ENCODE data around the gene FOXP4.

FOXP4 gene

DNA sequence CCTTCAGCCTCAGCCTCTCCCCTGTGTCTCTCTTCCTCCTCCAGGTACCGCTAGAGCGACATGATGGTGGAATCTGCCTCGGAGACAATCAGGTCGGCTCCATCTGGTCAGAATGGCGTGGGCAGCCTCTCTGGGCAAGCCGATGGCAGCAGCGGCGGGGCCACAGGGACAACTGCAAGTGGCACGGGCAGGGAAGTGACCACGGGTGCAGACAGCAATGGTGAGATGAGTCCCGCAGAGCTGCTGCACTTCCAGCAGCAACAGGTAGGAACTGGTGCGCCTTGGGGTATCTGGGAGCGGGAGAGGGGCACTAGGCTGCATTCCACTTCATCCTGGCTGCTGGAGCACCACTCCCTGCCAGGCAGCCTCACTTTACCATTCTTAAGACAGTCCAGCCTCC lies 19.5 kb downstream of the FOXP4 start:
- DNase-seq (ENCODE audit: low spot score): no peak

DNA sequence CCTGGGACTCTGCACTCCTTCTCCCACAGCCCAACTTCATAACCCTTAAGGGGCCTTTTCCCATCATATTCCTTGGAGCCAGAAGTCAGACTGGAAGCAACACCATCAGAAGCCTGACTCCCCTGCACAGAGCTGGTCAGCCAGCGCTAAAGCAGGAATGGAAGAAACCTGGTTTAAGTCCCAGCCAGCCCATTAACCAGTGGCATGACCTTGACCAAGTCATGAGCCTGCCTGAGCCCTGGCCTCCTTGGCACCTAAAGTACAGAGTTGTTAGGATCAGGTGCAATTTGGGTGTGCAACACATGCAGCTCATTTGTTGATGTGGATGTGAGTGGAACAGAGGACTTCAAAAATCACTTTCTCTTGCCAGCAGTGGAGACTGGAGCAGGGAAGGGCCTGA lies 20.8 kb downstream of the FOXP4 start:
- DNase-seq (ENCODE audit: low spot score): no peak

DNA sequence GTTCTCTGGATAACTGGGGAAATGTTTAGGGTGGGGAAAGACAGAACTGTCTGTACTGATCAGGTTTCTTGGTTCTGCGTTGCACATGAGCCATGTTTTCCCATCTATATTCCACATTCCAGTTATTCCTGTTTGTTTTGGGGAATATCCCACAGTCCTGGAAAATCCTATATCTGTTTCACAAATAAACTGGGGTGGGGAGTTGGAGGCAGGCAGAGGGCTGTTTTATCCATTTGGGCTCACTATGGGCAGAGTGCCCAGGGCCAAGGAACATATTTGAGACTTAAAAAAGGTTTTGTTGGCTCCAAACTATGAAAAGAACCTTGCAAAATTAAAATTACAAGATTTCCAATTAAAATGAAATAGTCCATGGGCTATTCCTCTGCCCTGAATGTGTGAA lies 21.5 kb downstream of the FOXP4 start:
- no peak for DNase-seq (ENCODE audit: low spot score)

DNA sequence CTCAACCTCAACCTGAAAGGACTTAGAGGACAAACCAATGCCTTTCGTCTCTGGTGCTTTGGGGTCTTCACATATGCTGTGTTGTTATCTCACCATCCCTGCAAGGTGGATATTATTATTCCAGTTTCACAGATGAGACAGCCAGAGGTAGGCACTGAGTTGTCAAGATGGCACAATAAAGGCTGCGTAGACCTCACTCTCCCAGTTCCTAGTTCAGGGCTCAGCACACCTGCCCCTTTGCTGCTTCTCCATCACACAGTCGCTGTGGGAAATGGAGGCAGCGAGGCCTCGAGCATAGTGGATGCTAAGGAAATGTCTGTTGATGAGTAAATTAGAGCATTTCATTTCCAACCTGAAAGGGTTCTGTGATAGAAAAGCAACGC lies 22.0 kb downstream of the FOXP4 start:
- DNase-seq (ENCODE audit: low spot score): no peak

DNA sequence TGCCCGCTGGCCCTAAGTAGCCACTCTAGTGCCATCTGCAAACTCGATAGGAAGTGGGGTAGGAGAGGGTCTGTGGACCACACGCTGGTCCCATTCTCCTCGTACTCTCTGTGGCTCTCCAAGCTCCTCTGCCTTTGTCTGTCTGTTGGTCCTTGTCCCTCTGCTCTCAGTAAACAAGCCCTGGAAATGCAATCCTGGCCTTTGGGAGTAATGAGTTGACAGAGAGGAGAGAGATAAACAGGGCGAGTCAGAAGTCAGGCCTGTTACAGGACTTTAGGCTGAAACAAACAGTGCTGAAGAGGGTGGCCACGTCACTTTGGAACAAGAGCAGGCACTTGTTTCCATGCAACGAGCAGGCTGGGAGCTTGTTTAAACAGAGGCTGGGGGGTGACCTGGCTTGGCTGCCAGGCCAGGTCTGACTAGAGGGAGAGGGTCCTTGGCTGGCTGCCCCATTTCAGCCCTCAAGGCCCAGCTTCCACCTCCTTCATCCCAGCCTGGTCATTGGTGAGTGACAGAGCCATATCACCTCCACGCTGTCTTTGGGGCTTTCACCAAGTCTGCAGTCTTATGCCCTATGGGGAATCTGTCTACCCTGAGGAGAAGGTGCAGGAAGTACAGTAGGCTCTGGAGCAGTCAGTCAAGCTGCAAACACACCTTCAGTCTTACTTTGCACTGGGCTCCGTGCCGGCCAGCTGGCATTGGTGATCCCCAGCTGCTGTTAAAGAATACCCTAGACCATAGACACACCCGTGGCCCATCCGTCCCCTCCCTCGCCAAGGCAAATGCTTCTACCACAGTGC lies 22.6 kb downstream of the FOXP4 start:
- no peak for DNase-seq (ENCODE audit: low spot score)

DNA sequence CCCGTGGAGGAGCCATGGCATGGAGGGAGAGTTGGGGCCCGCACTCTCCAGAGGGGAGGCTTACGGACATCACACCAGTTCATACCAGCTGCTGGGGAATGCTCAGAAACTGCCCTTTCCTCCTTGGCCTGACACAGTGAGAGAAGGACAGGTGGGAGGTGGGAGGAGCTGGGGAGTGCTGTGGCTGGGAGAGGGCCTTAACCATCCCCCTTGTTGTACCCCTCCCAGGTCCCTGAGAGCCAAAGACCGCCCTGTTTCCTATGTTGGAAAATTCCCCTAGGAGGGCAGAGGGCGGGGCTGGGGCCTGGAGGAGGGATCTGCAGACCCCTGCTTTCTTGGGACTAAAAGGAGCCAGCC lies 24.1 kb downstream of the FOXP4 start:
- DNase-seq (ENCODE audit: low spot score): no peak

DNA sequence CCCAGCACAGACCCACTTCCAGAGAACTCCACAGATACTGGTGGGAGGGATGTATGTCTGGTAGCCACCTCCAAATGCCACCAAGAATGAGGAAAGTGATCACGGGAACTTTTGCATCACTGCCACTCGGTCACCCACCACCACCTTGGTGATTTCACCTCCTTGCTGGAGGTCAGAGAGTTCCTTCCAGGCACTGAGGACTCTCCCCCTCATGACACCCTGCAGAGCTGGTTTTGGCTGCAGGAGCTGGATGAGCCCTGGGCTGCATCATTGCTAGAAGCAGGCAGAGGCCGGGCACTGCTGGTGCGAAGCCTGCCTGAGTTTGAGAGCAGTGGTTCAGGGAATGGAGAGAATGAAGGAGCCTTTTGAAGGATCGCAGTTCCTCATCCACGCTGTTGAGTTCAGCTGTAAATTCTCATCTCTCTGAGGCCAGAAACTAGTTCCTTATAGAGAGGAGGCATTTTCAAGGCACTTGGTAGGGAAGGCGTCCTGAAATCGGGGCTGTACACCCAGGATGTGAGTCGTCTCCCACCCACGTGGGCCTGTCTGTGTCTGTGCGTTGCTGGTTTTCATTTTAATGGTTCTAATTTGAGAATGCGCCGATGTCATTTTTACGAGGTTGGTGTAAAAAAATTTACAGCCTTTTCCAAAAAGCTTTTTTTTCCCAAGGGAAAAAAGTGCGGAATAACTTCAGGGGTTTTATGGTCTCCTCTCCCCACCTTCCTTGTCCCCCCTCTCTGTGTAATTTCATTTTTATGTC lies 25.0 kb downstream of the FOXP4 start:
- DNase-seq (ENCODE audit: low spot score): no peak

DNA sequence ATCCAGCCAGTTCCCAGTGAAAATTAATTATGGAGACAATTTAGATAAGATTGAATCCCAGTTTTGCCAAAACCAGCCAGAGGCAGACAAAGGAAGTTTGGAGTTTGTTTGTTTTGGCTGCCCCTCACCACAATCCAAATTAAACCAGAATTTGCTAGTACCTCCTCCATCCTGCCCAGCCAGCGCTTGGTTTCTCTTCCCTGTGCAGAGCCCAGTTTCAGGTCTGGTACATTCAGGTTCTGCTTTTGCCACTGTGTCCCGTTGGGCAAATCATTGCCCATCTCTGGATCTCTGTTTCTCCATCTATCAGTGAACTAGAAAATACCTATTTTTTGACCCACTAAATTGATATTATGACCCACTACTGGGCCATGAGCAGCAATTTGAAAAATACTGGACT lies 26.4 kb downstream of the FOXP4 start:
- no peak for DNase-seq (ENCODE audit: low spot score)

DNA sequence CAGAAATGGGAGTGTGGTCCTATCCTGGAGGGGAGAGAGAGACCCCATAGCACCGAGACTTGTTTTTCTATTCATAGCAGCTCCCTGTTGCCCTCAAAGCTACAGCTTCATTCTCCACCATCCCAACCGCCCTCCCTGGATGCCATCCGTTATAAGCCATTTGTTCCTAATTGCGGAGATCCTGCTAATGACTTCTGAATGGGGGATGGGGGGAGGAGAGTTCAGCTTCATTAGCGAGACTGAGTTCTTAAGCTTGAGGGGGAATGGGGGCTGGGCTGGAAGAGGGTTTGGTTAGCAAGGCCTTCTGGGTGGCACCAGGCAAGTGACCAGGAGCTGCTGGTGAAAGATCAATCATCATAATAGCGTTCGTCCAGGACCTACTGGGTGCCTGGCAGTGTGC lies 27.1 kb downstream of the FOXP4 start:
- DNase-seq (ENCODE audit: low spot score): no peak

DNA sequence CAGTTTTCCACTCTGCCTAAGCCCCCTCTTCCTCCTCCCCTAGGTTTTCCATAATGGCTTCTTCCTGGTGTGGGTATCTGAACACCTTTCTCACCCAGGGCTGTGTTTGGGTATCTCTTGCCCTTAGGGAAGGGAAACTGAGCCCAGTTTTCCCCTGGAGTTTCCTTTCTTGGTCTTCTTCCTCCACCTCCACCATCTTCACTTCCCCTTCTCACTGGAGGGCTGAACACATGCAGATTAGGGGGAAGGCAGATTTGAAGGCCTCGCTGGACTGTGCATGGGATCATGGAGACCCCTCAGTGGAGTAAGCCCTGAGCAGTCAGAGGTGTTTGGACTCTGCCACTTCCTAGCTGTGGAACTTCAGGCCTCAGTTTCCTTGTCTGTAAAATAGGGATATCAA lies 27.8 kb downstream of the FOXP4 start:
- no peak for DNase-seq (ENCODE audit: low spot score)

DNA sequence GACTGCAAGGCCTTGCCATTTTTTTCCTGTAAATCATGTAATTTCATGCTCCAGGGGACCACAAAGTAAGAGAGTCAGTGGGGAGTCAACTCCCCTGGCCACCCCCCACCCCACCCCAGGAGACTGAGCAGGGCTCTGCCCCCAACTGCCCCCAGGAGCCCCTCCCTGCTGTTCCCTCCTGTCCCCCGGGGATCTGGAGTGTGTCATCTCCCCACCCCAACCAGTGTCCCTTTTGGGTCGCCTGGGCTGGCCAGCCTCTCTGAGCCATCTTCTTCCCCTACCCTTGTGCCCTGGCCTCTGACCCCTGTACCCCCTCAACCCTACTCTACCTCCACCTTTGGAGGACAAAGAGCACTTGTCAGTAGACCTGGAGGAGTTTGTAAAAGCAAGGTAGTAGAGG lies 29.4 kb downstream of the FOXP4 start:
- DNase-seq (ENCODE audit: low spot score): no peak

DNA sequence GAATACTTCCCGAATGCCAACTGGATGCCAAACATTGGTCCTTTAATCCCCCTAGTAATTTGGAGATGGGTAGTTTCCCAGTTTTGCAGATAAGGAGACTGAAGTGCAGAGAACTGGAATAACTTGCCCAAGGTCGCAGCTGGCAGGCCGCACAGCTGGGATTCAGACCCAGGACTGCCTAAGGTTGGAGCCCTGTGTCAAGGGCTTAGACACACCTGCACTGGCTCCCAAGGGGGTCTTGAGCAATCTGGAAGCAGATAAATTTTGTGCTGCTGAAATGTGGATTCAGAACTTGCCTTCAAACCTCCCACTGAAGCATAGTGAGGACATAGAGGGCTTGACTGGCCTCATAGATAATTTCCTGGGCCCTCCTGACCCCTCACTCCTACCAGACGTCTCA lies 30.5 kb downstream of the FOXP4 start:
- DNase-seq (ENCODE audit: low spot score): no peak

DNA sequence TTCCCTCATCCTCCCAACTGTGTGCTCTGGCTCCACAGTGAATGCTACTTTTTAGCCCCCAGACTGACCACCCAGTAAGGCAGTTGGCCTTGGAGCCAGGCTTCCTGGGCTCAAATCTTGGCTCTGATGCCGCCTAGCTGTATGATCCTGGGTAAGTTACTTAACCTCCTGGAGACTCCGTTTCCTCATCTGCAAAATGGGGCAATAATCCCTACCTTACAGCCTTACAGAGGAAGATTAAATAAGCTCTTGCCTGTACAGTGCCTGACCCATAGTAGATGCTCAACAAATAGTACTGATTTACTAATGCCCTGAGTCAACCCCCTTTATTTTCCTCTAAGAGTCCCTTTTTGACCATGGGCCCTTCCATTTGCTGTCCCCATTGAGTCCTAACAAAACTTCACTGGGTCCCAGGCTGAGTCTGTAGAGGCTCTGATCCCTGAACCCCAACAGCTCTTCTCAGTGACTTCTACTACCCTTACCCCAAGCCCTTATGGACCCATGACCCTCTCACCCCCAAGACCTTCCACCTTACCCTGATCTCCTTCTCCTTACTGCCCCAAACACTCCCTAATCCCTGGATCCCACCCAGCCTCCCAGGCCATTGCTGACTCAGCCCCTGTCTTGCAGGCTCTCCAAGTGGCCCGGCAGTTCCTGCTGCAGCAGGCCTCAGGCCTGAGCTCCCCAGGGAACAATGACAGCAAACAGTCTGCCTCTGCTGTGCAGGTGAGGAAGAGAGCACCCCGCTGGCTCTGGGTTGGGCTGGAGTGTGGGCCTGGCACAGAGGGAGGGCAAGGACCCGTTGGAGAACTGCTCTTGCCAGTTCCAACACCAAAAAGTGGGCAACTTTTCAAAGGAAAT lies 31.4 kb downstream of the FOXP4 start:
- no peak for DNase-seq (ENCODE audit: low spot score)

DNA sequence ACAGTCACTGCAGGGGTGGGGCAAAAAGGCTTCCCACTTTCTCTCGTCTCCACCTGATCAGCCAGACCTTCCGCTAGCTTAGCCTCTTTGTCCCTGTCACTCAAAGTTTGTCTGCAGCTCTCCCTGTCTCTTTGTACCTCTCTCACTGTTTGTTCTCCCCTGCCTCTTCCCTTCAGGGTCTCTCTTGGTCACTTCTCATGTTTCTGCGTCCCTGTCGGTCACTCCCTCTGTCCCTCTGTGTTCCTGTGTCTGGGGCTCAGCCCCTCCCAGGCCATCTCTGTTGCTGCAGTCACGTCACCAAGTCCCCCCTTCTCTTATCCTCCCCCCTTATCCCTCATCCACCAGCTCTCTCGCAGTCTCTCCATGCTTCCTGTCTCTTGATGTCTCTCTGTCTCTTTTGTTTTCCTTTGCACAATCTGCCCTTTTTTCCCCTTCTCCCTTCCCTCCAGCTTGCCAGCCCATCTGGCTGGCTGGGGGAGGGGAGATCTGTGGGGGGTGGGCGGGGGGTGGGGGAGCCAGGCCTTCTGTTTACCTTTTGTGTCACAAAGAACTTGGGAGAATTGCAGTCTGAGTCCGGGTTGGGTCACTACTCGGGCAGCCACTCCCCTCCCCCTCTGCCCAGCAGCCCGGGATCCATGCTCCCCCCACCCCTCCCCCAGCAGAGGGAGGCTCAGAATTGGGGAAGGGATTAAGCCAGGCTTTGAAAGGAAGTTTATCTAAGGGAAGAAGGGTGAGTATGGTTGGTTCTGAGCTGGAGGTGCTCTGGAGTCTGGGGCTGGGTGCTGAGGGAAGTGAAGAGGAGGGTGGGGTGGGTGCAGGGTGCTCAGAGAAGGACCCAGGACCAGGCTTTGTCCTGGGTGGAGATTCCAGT lies 32.3 kb downstream of the FOXP4 start:
- no peak for DNase-seq (ENCODE audit: low spot score)

DNA sequence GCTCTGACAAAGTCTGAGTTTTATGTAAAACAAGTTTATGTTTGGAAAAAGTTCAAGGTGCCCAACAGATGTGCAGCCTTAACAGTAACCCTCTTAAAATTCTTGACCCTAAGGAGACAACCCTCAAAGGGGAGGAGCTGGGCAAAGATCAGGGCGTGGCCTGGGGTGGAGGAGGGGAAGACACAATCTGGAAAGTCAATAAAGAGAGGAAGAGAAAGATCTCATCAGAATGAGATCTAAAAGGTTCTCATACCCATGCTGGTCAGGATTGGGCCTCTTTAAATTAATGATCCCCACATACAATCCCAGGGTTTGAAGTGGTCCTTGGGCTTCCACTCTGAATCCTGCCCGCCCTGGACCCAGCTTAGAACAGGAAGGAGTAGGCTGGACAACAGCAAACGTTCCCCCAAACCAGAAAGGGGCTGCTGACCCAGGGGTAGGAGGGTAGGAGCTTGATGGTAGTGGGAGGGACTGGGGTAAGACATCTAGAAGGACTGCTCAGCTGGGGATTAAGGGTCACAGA lies 33.0 kb downstream of the FOXP4 start:
- DNase-seq (ENCODE audit: low spot score): no peak

DNA sequence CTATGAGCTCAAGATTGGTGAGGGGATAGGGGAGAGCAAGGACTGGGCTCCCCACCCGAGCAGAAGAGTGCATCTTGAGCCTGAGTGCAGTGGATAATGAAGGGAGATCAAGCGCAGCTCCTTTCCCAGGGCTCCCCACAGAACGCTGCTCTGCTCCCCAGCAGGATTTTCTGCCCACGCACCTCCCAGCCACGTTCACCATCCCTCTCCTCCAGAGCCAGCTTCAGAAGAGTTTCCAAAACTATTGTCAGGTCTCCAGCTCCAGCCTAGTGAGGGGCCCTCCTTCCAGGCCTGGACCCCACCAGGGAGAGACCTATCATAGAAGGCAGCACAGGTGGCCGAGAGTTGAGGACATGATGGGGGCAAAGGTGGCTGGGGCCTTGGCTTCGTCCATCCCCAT lies 34.5 kb downstream of the FOXP4 start:
- no peak for DNase-seq (ENCODE audit: low spot score)

DNA sequence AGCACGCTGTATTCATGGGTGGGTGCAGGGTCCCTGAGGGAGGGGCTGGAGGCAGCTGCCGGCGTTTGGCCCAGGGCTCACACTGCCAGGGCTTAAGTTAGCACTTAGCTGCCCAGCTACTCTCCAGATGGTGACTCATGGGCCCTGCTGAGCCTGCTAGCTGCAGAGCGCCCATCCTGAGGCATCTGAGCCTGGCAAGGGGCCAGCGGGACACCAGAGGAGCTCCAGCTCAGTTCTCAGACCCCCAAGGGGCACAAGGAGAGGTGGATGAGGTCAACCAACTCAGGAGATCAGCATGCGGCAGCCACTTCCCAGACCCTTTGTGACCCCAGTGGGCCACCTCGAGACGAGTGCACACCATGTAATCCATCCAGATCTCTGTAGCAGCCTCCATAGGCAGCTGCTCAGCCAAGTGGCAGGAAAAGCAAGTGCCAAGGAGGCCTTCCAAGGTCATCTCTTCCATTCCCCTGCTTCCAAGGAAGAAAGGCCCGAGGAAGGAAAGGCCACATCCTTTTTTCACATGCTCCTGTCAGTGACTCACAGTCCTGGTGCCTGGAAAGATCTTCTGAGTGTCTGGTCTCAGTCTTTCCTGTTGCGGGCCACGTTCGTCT lies 35.3 kb downstream of the FOXP4 start:
- DNase-seq (ENCODE audit: low spot score): no peak

DNA sequence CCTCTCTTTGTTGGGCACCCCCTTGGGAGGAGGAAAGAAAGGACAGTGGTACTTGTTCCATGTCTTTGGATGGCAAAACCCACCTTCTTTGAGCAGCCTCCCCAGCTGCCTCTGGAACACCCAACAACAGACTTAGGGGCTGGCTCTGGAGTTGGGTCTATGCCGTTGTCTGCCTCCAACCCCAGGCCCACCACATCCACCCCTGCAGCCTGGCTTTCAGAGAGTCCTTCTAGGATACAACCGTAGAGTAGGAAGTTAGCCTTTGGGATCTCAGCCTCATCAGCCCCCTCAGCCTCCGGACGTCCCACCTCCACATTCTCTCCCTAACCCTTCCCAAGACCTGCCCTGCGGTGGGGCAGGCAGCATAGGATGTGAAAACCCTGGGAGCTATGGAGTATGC lies 36.4 kb downstream of the FOXP4 start:
- DNase-seq (ENCODE audit: low spot score): no peak

DNA sequence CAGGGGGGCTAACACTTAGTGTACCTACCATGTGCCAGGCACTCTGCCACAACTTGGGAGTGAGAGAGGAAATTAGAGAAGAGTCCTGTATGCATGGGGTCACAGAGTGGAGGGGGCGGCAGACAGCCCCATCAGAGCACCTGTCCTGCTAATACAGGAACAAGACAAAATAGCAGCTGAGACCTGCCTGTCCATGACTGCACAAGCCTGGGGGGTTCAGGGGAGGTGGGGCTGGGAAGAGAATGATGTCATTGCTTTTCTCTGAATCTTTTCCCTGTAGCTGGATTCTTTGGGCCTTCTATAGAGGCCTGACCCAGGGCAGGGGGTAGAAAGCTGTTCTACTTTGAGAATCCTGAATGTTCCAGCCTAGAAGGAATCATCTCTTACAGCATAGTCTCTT lies 37.4 kb downstream of the FOXP4 start:
- no peak for DNase-seq (ENCODE audit: low spot score)

DNA sequence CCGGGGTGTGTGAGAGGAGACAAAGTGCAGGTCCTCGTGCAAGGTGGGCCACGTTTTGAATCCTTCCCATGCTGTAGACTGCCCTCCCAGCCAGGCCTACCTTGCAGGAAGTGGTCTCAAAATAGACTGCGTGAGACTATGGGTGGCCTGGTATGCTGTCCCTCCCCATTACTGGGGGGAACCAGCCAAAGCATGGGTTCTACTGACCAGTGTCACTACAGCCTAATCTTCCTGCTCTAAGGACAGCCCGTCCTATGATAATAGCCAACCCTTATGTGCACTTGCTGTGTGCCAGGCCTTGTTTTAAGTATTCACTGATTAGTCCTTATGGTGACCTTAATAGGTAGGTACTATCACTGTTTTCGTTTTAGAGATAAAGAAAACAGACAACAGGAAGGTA lies 38.0 kb downstream of the FOXP4 start:
- DNase-seq (ENCODE audit: low spot score): no peak

DNA sequence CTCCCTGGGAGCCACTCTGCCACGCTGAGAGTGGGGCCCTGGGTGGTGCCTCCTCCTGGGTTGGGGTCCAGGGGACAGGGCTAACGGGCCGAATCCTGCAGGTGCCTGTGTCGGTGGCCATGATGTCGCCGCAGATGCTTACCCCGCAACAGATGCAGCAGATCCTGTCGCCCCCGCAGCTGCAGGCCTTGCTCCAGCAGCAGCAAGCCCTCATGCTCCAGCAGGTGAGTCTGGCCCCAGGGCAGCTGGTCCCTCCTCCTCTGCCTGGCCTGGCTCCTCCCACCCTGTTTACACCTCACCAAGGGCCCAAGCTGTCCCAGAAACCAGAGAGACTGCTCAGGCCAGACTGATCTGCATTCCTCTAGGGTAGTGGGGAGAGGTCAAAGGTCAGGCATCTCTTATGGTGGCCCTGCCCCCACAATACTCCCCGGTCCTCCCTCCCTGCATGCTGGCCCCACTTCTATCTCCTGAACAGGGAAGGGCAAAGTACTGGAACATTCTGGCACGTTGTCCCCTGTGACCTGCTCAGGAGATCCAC lies 38.6 kb downstream of the FOXP4 start:
- no peak for DNase-seq (ENCODE audit: low spot score)

All from LoVo (cell line).